GM19372 (cell line): Measurements from ENCODE around the gene RFTN1.

ENCODE experiments used
- ATAC-seq: cut with Tn5 transposase; IDR thresholded peaks from one replicate; pipeline ENCODE4 v1.9.1; 2021; ENCODE audit warnings: mild to moderate bottlenecking, low read depth, moderate library complexity; ENCODE audit not compliant: unreplicated experiment

Gene RFTN1

DNA sequence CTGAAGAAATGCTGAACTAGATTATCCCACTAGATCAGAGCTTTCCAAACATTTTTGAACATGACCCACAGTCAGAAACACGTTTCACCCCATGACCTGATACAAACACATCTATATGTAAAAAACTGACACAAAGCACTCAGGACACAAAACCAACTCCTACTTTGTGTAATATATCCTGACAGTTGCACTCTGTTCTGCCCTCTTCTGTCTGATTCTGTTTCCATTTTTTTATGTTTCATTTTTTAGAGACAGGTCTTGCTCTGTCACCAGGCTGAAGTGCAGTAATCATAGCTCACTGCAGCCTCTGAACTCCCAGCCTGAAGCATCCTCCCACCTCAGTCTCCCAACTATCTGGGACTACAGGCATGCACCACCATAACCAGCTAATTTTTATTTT is 15.8 kb upstream of the RFTN1 start:
- ATAC-seq: no peak

DNA sequence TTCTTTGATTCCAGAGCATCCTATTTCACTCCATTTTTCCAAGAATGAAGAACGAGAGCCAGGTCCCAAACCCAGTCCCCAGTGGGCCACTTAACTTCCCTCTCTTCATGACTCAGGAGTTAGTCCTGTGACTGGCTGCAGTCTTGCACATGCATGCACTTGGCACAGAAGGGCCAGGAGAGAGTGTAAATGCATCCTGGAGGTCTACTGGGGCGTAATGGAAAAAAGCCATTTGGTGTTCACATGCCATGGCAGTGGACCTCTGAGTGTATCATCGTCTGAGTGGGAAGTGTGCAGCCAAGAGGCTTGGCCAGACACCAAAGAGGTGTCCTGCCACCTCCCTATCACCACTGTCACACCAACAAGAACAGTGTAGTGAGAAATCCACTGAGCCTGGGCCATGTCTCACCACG is 15.1 kb upstream of the RFTN1 start:
- ATAC-seq: no peak

DNA sequence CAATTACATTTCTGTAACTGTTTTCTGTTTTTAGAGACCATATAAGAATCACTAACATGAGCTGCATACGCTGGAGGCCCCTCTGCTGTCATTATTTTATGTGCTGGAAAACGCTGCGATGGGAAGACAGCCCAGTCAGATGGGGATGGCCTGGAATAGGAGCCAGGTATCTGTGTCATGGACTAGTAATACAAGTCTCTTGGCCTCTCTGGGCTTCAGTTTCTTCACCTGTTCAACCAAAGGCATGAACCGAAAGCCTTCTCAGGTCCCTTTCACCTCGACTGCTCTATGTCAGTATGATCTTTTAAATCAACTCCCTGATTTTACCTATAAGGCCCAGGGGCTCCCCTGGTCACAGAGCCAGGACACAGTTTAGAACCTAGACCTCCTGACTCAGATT is 14.6 kb upstream of the RFTN1 start:
- no peak for ATAC-seq

DNA sequence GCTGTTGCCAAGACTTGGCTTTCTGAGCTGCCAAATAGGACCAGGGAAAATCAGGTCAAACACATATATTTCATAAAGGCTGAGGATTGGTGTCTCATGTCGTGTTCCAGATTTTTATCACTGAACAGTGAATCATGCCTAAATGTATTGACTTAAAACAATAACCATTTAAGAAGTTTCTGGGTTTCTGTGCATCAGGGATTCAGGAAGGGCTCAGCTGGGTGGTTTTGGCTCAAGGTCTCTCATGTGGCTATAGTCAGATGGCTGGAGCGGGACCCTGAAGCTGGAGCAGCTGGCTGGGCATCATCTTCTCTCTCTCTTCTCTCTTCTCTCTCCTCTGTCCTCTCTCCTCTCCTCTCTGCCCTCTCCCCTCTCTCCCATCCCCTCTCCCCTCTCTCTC is 10.7 kb upstream of the RFTN1 start:
- ATAC-seq: no peak

DNA sequence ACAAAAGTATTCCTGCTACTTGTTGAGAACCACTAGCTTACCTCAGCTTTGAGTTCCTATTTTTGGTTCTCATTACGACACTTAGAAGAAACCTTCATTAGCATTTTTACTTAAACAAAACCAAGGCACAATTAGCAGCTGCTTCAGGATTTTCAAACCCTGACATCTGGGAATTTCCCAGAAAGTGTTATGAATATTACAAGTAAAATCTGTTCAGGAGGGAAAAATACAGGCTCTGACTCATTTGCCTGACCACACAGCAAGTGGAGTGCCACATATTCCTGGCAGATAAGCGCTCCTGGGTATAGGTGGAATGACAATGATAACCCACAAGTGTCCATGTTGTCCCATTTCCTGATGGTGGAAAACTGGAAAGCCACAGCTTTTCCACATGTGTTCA is 10.3 kb upstream of the RFTN1 start:
- no peak for ATAC-seq

DNA sequence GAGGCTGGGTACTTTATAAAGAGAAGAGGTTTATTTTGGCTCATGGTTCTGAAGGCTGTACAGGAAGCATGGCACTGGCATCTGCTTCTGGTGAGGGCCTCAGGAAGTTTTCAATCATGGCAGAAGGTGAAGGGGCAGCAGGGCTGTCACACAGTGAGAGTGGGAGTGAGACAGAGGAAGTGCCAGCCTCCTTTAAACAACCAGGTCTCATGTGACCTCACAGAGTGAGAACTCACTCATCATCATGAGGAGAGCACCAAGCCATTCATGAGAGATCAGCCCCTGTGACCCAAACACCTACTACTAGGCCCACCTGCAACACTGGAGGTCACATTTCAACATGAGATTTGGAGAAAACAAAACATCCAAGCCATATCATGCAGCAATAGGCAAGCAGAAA is 9.3 kb upstream of the RFTN1 start:
- no peak for ATAC-seq

DNA sequence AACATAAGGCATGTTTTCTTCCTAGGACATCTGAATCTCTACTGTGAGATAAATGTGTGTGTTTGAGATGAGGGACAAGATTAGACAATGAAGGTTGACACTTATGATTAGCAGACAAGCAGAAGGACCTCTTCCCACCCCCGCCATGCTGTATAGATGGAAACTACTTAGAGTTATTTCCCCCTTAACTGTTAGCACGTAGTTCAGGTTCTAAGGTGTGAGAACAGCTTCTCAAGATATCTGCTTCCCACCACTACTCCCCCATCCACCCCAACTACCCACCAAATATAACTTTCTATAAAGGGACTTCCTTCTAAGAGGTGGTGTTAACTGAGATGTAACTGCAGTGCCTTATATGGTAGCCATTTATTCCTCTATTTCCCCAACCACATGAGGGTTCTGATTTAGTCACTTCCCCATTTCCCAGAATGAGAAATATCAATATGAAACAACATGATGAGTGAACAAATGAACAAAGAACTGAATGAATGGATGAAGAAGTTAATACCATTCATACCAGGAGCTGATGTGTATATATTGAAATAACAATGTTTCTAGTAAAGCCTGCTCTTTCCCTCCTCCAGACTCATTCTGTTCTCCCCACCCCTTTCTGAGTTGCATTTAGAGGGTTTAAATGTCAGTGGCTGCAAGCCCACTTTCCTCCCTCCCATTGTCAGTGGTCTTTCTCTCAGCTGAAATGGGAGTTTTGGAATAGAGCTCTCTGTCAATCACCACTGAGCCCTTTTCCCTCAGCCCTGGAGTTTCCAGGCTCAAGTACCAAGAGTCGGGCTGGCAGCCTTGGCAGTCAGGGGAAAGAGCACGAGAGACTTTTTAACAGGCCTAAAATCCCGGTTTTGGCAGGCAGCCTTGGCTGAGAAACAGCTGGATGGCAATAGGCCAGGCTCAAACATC is 7.7 kb upstream of the RFTN1 start:
- ATAC-seq: peak; percentile 49

DNA sequence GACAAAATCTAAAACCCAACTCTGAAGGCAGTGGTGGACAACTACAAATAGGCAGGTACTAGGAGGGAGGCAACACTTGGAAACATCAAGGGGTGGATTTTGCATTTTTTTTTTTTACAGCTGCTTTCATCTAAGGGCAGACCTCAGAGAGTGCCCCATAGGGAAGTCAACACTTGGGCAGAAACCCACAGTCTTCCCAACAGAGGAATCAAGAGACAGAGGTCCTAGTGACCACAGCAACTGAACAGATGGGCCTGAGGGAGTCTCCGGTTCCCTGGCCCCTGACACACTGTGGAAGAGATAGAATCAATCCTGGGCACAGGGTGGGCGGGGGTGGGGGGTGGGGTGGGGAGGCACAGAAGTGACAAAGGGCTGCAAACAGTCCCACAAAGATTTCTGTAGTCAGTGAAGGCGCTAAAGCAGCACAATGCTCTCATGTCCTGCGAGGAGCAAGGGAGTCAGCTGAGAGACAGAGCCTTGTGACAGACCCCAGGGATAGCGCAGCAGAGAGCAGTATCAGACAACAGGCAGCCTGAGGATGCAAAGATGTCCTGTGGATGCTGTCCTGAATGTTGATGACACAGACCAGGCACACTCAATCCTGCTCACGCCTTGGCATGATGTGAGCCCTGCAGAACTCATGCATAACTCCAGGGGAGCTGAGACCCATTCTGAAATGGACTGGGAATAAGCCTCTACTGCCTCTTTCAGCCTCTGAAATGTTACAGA is 6.9 kb upstream of the RFTN1 start:
- ATAC-seq: peak; percentile 2

DNA sequence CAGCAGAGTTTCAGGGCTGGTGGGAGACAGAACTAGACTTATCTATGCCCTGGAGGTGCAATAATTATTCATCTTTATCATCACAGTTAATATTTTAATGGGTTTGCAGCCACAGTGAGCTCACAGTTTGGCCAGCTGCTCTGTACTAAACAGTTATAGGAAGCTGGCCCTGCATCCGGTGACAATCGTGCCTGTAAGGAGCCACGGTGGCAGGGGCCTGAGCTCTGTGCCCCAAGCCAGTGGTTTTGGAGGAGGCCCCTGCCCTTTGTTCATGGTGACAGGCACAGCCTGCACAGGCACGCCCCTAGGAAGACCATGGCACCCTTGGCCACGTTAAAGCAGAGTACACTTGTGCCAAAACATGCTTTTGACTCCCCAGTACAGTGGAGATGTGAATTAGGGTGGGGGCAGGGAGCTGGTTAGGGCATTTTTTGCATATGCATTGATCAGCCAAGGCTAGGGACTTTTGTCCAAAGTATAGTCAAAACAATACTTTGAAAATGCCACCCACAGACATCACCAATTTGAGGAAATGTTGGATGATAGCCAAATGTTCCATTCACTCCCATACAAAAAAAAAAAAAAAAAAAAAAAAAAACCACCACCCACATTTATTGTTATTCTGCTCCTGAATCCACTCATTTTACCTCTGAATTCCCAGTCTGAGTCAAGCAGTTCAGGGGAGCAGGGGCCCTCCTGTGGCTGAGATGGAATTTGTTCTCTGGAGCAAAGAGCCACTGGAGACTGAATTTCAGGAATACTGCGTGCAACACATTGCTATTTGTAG is 3.4 kb upstream of the RFTN1 start:
- no peak for ATAC-seq

DNA sequence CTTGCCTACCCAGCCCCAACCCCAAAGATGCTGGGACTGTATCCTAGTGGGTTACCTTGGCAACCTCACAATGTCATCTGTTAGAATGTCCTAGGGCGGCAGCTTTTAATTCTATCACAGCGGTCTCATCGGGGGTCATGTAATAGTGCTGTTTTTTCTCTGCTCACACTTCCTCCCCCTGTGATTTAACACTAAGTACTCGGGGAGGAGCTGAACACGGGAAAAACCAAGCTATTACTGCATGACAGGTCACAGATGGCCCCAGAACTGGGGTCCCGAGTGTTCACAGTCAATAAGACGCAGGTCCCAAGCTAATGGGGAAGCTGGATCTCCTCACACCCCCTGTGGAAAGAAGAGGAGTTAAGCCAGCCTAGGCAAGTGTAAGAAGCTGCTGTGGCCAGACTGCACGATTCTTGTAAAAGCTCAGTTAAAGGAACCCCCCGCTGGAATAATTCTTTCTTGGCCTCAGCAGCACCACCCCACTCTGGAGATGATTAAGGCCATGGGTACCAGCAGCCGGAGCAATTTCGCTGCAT is 2.5 kb upstream of the RFTN1 start:
- ATAC-seq: no peak

DNA sequence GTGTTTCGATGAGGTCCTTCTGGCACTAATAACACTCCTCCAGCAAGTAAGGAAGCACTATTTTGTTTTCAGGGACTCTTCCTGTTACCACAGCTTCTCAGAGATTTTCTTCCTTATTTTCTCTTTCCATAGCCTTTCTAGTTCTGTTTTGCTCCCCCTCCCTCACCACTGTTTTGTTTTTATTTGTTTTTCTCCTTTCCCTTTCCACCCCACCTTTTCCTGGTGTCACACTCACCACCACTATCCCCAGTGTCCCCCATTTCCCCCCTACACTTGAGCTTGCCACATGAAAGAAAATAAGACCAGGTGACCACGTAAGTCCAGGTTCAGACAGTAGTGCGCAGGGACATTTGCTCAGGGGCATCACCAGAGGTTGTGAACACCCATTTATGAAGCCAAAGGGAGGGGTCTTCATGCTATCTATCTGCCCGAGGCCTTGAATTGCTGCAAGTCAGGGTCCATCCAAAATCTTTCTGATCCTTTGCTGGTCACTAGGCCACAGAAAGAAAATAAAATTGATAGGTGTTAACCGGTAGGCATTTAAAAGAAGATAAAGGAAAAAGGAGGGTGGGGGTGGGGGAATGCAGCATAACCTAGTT is 1.4 kb upstream of the RFTN1 start:
- no peak for ATAC-seq

DNA sequence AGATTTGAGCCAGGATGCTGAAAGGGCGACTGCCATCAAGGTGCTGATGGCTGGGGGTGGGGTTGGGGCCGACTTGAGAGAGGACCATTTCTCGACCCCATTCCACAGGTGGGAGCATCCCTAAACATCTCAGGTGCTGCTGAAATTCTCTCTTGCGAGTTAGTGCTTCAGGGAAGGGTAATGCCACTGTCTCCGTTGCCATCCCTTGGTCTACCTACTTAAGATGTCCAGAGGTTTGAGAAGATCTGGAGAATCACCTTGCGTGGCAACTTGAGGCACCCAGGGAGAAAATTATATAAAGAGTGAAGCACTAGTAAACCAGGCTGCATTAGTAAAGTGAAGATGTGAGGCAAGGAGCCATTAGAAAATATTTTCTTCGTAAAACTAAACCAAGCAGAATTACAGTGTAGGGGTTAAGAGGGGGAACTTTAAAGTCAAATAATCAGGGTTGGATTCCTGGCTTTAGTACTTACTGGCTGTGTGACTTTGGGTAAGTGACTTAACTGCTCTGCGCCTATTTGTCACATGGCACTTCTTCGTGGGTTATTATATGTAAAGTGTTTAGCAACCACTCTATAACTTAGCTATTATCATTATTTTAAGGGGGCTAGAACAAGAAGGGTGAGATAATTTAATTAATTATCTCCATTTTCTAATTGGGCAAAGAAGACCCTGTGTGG is 662 bp upstream of the RFTN1 start:
- no peak for ATAC-seq

DNA sequence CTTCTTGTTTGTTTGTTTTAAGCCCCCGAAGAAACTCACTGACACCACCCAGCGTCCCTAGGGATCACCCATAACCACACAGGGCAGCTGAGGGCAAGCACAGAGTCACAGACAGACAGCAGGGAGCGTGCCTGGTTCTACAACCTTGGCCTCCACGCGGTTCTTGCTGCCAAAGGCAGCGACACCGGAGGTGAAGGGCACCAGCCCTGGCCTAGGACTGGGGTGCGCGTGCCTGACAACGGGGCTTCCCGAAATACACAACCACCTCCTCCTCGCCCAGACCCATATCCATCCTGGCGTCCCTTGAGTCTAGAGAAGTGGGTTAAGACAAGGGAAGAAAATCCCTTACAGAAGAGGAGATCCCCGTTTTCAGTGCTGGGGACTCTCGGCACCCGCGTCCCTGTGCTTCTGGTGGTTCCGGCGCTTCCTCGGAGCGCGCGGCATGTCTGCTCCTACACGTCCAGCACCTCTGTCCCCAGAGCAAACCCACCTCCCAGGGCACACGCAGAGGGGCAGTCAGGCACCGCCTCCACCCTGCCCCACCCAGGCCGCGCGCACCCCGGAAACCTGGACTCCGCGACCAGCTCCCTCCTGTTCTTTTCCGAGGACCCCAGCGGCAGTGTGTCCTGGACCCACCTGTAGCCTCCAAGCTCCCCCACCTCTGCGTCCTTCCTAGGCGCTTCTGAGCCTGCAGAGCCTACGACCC is 911 bp downstream of the RFTN1 start:
- peak; percentile 12 for ATAC-seq

DNA sequence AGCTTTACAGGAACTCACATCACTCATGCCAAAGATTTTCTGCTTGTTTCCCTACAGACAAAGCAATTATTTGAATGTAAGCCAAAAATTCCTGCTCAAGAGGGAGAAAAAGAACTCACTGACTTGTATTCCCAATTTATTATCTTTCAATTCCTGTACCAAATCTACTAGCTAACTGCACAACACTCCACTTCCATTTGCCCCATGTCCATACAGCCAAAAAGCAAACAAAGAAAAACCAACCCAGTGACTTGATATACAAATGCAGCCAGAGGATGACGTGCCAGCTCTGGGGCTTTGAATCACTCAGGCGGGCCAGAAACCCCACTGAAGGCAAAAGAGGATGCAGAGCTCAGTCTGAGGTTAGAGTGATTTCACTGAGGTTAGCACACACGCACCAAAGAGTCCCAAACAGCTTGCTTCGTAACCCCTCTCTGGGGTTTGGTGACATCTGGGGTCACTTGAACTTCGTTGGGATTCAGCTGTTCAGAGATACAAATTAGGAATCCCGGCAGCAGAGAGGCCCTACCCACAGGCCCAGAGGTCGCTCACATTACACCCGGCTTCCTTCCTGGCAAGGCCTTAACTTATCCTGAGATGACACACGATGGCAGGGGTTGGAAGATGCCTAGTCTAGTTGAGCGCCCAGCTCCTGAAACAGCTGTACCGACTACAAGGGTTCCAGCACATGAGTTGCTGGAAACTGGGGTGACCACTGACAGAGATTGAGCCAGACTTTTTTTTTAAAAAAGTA is 1.6 kb downstream of the RFTN1 start:
- ATAC-seq: peak; percentile 46

DNA sequence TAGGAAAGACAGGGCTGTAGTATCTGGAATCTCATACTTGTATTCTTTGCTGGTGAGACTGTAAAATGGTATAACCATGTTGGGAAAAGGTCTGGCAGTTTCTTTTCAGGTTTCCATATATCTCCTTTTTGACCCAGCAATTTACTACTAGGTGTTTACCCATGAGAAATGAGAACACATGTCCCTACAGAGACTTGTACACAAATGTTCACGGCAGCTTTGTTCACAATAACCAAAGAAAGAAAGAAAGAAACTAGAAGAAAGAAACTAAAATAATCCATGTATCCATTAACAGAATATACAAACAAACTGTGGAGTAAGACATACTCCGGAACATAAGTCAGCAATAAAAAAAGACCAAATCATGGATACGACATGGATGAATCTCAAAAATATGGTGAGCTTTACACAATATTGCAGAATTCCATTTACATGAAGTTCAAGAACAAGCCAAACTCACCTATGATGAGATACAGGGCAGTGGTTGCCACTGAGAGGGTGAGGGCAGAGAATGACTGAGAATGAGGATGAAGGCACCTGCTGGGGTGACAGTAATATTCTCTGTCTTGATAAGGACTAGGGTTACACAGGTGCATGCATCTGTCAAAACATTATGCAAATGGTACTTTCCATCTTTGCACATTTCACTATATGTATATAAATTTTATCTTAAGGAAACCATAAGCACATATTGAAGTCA is 2.7 kb downstream of the RFTN1 start:
- ATAC-seq: no peak

DNA sequence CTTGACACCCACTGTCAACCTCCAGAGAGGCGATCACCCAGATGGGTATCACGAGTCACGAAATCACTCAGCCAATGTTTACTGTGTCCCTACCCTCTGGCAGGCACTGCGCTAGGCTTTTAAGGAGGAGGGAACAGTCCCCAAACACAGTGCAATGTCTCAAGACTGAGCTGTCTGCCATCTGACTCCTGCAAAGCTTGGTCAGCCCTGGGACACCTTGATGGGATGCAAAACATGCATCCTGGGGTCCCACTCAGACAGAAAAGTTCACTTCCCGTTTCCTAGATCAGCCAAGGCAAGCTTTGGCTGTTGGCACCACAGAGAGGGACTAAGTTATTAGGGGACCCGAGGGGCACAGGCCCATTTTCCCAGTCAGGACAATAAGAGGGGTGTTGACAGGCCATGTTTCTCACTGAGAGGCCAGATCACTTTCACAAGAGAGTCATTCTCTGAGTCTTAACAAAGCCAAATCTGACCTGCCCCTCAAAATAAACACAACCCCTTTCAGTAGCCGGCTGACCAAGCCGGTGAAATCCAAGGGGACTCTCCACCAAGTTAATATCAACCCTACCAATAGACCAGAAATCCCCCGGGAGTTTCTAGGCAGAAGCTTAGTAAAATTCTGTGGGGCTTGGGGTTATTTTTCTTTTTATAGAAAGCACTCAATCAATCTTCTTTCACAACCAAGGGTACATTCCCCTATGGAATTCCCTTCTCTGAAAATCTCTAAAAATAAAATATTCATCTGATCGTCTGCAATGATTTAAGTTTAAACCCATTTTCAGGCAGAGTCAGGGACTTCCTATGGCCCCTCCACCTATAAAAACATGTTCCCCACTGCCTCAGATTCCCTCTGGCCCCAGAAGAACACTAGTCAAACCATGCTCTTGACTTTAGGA is 3.5 kb downstream of the RFTN1 start:
- no peak for ATAC-seq

DNA sequence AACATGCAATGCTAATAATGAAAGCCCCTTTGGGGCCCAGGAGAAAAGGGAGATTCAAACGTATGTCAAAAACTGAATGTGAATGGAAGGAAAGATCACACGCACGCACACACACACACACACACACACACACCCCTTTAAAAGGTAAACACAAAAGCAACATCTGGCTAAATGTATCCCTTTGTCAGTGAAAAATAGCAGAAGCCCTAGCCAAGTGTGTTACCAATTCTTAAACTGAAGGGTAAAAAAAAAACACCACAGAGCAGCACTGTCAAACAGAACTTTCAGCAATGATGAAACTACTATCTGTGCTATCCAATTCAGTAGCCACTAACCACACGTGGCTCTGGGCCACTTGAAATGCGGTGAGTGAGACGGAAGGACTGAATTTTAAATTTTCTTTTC is 4.9 kb downstream of the RFTN1 start:
- no peak for ATAC-seq
